WTC11 (cell line): ENCODE data around the gene KCNQ2. TPM values are rescaled to one million over a fixed set of nuclear protein-coding genes. Genes with fewer than 3 reads are reported as not detected.

Source experiments
- ATAC-seq: fragments of 200-7000 bp; cut with Tn5 transposase; 2 replicates; pipeline ENCODE4 v1.10.0; 2021; ENCODE audit warnings: mild to moderate bottlenecking, moderate library complexity
- CTCF ChIA-PET: fragments of 300-600 bp; sonication (Branson Sonifier 250); formaldehyde crosslinking; loops from one replicate; lab custom pipeline; 2021; ENCODE audit warnings: antibody characterized with exemption; lab: Charles Lee
- POLR2A ChIA-PET: fragments of 350-600 bp; sonication (Branson Sonifier 250); formaldehyde crosslinking; loops from one replicate; lab custom pipeline; 2021; ENCODE audit warnings: antibody characterized with exemption; lab: Charles Lee
- DNase-seq: peaks from one replicate; pipeline ENCODE4 v3.0.0; 2021; ENCODE audit warnings: low spot score
- H3K27ac Mint-ChIP-seq: 2 replicates; pipeline ENCODE4 v1.8.0; 2021; ENCODE audit warnings: mixed read lengths
- H3K27me3 Mint-ChIP-seq: 2 replicates; pipeline ENCODE4 v1.8.0; 2021; ENCODE audit warnings: low read depth, mild to moderate bottlenecking, moderate library complexity, mixed read lengths
- H3K36me3 Mint-ChIP-seq: 2 replicates; pipeline ENCODE4 v1.8.0; 2021; ENCODE audit warnings: mixed read lengths
- H3K4me1 Mint-ChIP-seq: 2 replicates; pipeline ENCODE4 v1.8.0; 2022; ENCODE audit warnings: mixed read lengths
- H3K4me3 Mint-ChIP-seq: 2 replicates; pipeline ENCODE4 v1.8.0; 2021; ENCODE audit warnings: mild to moderate bottlenecking, moderate library complexity, mixed read lengths
- H3K9me3 Mint-ChIP-seq: 2 replicates; pipeline ENCODE4 v1.8.0; 2021; ENCODE audit warnings: mixed read lengths
- CBFB ChIP-seq: sonication (generic); formaldehyde crosslinking; IDR thresholded peaks from 2 replicates; pipeline ENCODE4 v1.8.1; 2022; ENCODE audit warnings: mild to moderate bottlenecking, low read depth, missing genetic modification reagents
- FOXJ3 ChIP-seq: sonication (generic); formaldehyde crosslinking; IDR thresholded peaks from 2 replicates; pipeline ENCODE4 v1.9.0; 2021; ENCODE audit warnings: missing genetic modification reagents, mild to moderate bottlenecking, borderline replicate concordance
- TEAD4 ChIP-seq: sonication (generic); formaldehyde crosslinking; IDR thresholded peaks from 2 replicates; pipeline ENCODE4 v1.8.0; 2022; ENCODE audit warnings: mild to moderate bottlenecking, missing genetic modification reagents
- ZNF423 ChIP-seq: fragments of 250-450 bp; sonication (Bioruptor Pico); IDR thresholded peaks from 2 replicates; pipeline ENCODE4 v2.1.2; 2022; ENCODE audit warnings: mild to moderate bottlenecking, moderate library complexity
- ZNF671 ChIP-seq: fragments of 250-450 bp; sonication (Bioruptor Pico); IDR thresholded peaks from 2 replicates; pipeline ENCODE4 v1.8.0; 2021; ENCODE audit warnings: mild to moderate bottlenecking
- total RNA-seq: library from RNA; stranded (reverse); gene quantifications from 3 replicates; pipeline ENCODE4 v1.2.3, GENCODE V29; 2021
- TF ChIP-seq, protein P1 (sequence below): sonication (generic); formaldehyde crosslinking; IDR thresholded peaks from 2 replicates; pipeline ENCODE4 v1.8.1; 2022; ENCODE audit warnings: low read depth, missing genetic modification reagents, borderline replicate concordance
- TF ChIP-seq, protein P2 (sequence below): fragments of 250-450 bp; sonication (Bioruptor Pico); IDR thresholded peaks from 2 replicates; pipeline ENCODE4 v1.9.0; 2021; ENCODE audit warnings: mild to moderate bottlenecking
- TF ChIP-seq, protein P3 (sequence below): sonication (generic); formaldehyde crosslinking; conservative IDR thresholded peaks from 2 replicates; pipeline ENCODE4 v1.8.1; 2023; ENCODE audit warnings: mild to moderate bottlenecking, low read depth, missing genetic modification reagents, moderate library complexity

Gene KCNQ2
- total RNA-seq, 1 experiment from 2014 or later, result 99.8 TPM

DNA sequence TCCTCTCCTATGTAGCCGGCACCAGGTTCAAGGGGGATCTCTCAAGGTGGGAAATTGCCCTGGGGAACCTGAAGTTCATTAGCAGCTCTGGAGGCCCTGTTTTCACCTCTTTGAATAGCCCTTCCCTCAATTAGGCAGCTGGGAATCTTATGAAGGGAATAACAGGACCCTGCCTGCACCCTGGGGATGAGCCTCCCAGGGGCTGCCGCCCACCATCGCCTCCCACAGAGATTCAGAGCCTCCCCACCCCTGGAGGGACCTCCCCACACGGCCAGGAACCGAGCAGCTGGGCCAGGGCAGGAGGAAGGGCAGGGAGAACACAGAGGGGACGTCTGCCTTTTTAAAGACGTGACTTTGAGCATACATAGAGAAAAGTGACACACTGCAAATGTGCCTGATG, 31.1 kb upstream of the KCNQ2 start:
- TF ChIP-seq, protein P1, sequence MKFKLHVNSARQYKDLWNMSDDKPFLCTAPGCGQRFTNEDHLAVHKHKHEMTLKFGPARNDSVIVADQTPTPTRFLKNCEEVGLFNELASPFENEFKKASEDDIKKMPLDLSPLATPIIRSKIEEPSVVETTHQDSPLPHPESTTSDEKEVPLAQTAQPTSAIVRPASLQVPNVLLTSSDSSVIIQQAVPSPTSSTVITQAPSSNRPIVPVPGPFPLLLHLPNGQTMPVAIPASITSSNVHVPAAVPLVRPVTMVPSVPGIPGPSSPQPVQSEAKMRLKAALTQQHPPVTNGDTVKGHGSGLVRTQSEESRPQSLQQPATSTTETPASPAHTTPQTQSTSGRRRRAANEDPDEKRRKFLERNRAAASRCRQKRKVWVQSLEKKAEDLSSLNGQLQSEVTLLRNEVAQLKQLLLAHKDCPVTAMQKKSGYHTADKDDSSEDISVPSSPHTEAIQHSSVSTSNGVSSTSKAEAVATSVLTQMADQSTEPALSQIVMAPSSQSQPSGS (CRISPR knock-in tag), result no peak
- TF ChIP-seq ZNF671 (CRISPR knock-in tag) (no peak), FOXJ3 (CRISPR knock-in tag) (no peak)
- Mint-ChIP-seq H3K4me1 (no peaks in the 10 kb centered on the region; the same call in 1 of the 2 replicates), H3K27me3 (peaks cover 34% of the 10 kb centered on the region), H3K27ac (no peak overlapping the region), H3K4me3 (no peak overlapping the region), H3K9me3 (peaks cover 10% of the 10 kb centered on the region), H3K36me3 (0 out of 2 replicates have a peak, but pooled peaks cover 2% of the 10 kb centered on the region)
- no peak for DNase-seq
- ChIA-PET POLR2A (no interaction called here), CTCF (interaction anchor here (1.0 to 1.9 kb wide), 2 partner anchors 17 to 27 kb away, joined by 3 to 5 read pairs; partner anchors contain the start of gene PPDPF)
- ATAC-seq, result no peak

DNA sequence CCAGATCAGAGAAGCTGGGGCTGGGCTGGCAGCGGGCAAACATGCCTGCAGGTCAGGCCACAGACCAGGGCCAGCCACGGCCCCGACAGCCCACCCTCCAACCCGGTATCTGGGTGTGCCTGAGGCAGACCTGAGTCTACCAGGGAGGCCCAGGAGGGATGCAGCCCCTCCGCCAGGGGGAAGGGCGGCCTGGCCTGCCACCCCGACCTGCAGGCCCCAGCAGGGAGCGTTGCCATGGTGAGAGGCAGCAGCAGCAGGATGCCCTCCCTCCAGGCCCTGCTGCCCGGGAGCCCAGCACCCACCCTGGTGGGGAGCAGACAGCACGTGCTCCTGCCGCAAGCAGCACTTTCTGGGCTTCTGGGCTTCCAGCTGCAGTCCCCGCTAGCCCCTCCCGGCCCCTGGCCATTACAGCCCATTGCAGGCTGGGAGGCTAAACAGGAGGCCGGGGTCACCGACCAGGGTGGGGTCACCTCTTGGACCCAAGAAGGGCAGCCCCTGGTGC, 30.3 kb upstream of the KCNQ2 start:
- no peak for DNase-seq
- H3K4me3 Mint-ChIP-seq, result no peak overlapping the region
- TF ChIP-seq ZNF423, result 0 out of 2 replicates have a peak, but pooled peaks have one; percentile 25
- no peak for TF ChIP-seq TEAD4
- H3K27me3 Mint-ChIP-seq, result peaks cover 36% of the 10 kb centered on the region
- no peak for ATAC-seq
- POLR2A ChIA-PET, result interaction anchor here (0.5 kb wide), 1 partner anchor 26 kb away, joined by 6 read pairs; no protein-coding TSS in a partner anchor
- CTCF ChIA-PET, result interaction anchor here (0.7 to 1.9 kb wide), 3 partner anchors 18 to 26 kb away, joined by 3 to 5 read pairs (median 3); partner anchors contain the start of gene PPDPF
- peaks cover 10% of the 10 kb centered on the region for H3K9me3 Mint-ChIP-seq
- no peak overlapping the region for H3K27ac Mint-ChIP-seq
- H3K4me1 Mint-ChIP-seq, result no peaks in the 10 kb centered on the region; the same call in 1 of the 2 replicates
- 0 out of 2 replicates have a peak, but pooled peaks cover 2% of the 10 kb centered on the region for H3K36me3 Mint-ChIP-seq

DNA sequence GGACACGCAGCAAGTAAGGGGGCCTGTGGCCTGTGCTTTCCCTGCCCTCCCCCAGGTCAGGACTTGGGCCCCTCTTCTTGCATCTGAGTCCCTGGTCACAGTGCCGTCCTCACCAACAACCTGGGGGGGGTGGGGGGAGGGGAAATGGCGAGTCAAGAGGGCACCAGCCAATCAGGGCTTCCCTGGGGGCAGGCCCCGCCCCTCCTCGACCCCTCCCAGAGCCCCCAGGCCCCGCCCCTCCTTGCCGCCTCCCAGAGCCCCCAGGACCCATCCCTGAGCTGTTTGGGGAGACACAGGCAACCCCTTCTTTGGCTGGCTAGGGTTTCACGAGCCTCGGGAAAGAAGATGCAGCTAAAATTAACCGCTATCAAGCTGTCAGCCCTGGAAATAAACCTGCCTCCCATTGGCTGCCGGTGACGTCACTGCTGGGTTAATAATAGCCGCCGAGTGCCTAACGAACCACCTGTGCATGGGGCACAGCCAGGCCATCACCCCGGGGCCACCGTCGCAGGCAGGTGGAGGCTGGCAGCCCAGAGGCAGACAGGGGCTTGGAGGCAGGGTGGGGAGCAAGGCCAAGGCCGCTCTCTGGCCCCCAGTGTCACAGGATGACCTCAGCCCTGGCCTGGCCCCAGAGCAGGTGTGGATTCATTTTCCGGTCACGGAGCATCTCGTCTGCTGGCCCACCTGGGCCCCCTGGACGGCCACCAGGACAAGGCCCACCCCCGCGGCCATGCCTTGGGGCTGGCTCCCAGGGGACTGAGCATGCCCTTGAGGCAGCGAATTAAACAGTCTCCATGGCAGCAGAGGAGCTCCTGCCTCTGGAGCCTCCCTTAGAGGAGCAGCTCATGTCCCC, 29.6 kb upstream of the KCNQ2 start:
- CTCF ChIA-PET, result interaction anchor here (0.6 to 1.9 kb wide), 5 partner anchors 18 to 274 kb away, joined by 3 to 6 read pairs (median 4); partner anchors contain the start of gene PPDPF
- Mint-ChIP-seq H3K4me3 (peak overlapping the region; percentile 37; the same call in 1 of the 2 replicates), H3K9me3 (peaks cover 10% of the 10 kb centered on the region), H3K36me3 (0 out of 2 replicates have a peak, but pooled peaks cover 2% of the 10 kb centered on the region), H3K27me3 (peaks cover 43% of the 10 kb centered on the region), H3K27ac (no peak overlapping the region), H3K4me1 (peaks cover 1% of the 10 kb centered on the region)
- DNase-seq (peak; percentile 59), ATAC-seq (peak; percentile 16)
- TF ChIP-seq, protein P2, sequence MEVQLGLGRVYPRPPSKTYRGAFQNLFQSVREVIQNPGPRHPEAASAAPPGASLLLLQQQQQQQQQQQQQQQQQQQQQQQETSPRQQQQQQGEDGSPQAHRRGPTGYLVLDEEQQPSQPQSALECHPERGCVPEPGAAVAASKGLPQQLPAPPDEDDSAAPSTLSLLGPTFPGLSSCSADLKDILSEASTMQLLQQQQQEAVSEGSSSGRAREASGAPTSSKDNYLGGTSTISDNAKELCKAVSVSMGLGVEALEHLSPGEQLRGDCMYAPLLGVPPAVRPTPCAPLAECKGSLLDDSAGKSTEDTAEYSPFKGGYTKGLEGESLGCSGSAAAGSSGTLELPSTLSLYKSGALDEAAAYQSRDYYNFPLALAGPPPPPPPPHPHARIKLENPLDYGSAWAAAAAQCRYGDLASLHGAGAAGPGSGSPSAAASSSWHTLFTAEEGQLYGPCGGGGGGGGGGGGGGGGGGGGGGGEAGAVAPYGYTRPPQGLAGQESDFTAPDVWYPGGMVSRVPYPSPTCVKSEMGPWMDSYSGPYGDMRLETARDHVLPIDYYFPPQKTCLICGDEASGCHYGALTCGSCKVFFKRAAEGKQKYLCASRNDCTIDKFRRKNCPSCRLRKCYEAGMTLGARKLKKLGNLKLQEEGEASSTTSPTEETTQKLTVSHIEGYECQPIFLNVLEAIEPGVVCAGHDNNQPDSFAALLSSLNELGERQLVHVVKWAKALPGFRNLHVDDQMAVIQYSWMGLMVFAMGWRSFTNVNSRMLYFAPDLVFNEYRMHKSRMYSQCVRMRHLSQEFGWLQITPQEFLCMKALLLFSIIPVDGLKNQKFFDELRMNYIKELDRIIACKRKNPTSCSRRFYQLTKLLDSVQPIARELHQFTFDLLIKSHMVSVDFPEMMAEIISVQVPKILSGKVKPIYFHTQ (CRISPR knock-in tag), result no peak
- TF ChIP-seq TEAD4 (no peak), CBFB (CRISPR knock-in tag) (no peak)
- POLR2A ChIA-PET, result interaction anchor here (0.5 kb wide), 1 partner anchor 26 kb away, joined by 6 read pairs; no protein-coding TSS in a partner anchor

DNA sequence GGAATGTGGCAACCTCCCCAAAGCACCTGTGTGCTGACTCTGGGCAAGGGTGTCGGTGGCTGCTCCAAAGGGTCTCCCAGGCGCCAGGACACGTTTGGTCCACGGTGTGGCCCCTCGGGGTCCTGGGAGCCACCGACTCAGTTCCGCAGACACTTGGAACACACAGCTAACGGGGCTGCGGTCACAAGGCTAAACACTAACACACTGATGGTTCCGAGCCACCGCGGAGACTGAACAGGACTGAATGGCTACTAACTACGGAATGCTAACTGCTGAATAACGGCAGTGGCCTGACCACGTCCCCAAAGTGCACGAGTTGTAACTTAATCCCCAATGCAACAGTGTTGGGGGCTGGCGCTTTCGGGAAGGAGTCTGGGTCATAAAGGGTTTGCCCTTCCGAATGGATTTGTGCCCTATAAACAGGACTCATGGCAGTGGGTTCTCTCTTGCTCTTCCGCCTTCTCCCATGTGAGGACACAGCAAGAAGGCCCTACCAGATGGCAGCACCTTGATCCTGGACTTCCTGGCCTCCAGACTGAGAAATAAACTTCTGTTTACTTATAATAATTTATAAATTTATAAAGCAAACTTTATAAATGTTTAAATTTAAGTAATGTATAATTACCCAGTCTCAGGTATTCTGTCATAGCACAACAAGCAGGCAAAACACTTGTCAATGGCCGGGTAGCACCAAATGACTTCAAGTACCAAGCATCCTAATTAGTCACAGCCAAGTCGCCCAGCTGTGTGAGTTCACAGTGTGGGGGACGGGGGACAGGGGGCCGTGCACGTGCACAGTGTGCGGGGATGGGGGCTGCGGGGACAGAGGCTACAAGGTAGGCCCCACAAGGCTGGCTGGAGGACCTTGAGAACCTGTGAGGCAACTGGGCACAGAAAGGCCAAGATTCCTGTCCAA, 28.7 kb upstream of the KCNQ2 start:
- ChIA-PET POLR2A (no interaction called here), CTCF (interaction anchor here (1.9 kb wide), 1 partner anchor 20 kb away, joined by 5 read pairs; the partner anchor contains the start of gene PPDPF)

More for the DNA sequence above, 28.7 kb upstream of the KCNQ2 start:
- TF ChIP-seq, protein P3, sequence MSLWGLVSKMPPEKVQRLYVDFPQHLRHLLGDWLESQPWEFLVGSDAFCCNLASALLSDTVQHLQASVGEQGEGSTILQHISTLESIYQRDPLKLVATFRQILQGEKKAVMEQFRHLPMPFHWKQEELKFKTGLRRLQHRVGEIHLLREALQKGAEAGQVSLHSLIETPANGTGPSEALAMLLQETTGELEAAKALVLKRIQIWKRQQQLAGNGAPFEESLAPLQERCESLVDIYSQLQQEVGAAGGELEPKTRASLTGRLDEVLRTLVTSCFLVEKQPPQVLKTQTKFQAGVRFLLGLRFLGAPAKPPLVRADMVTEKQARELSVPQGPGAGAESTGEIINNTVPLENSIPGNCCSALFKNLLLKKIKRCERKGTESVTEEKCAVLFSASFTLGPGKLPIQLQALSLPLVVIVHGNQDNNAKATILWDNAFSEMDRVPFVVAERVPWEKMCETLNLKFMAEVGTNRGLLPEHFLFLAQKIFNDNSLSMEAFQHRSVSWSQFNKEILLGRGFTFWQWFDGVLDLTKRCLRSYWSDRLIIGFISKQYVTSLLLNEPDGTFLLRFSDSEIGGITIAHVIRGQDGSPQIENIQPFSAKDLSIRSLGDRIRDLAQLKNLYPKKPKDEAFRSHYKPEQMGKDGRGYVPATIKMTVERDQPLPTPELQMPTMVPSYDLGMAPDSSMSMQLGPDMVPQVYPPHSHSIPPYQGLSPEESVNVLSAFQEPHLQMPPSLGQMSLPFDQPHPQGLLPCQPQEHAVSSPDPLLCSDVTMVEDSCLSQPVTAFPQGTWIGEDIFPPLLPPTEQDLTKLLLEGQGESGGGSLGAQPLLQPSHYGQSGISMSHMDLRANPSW (CRISPR knock-in tag), result no peak
- peaks cover 7% of the 10 kb centered on the region for H3K4me1 Mint-ChIP-seq
- ATAC-seq (no peak), DNase-seq (no peak)
- peaks cover 10% of the 10 kb centered on the region for H3K9me3 Mint-ChIP-seq
- H3K27ac Mint-ChIP-seq, result no peak overlapping the region
- H3K36me3 Mint-ChIP-seq, result 0 out of 2 replicates have a peak, but pooled peaks cover 2% of the 10 kb centered on the region
- 0 out of 2 replicates have a peak overlapping the region, but pooled peaks have one; percentile 6 for H3K4me3 Mint-ChIP-seq
- peaks cover 50% of the 10 kb centered on the region for H3K27me3 Mint-ChIP-seq
